Kidney (tissue), 14 donors: ENCODE measurements around the gene NOXO1. TPM values are rescaled to one million over a fixed set of nuclear protein-coding genes. Genes with fewer than 3 reads are reported as not detected.
A peak's percentile ranks its signal among the peaks of the same experiment; 100 is the strongest.

Experiments
- DNase-seq, 5 donors: peaks; one replicate each; pipeline ENCODE4 v3.0.0-alpha.2; 2013 to 2020
- FAIRE-seq: peaks from 2 replicates; lab custom pipeline; 2012; peaks lifted over from hg19 to GRCh38; lab: Jason Lieb, UNC
- H3K27ac ChIP-seq, 2 donors: one replicate each; pipeline ENCODE4 v1.7.0; 2013; ENCODE audit warnings: low read depth in 2 of 2, low read length in 2 of 2, inconsistent platforms in 1 of 2
- H3K27me3 ChIP-seq: one replicate; pipeline ENCODE4 v1.7.1; 2013; ENCODE audit warnings: low read length, inconsistent platforms; ENCODE audit not compliant: control insufficient read depth, insufficient read depth
- H3K36me3 ChIP-seq, 3 donors: one replicate each; pipeline versions ENCODE4 v1.7.0 to v1.7.1; 2013; ENCODE audit warnings: low read length in 3 of 3, control low read depth in 1 of 3, inconsistent platforms in 1 of 3; ENCODE audit not compliant: insufficient read depth in 3 of 3, control insufficient read depth in 2 of 3
- H3K4me1 ChIP-seq, 3 donors: one replicate each; pipeline versions ENCODE4 v1.7.0 to v1.7.1; 2013; ENCODE audit warnings: low read length in 3 of 3, inconsistent platforms in 1 of 3, low read depth in 1 of 3; ENCODE audit not compliant: control insufficient read depth in 2 of 3, insufficient read depth in 2 of 3
- H3K4me3 ChIP-seq, 3 donors: one replicate each; pipeline versions ENCODE4 v1.7.0 to v1.8.1; 2013; ENCODE audit warnings: low read length in 3 of 3, control low read depth in 1 of 3, inconsistent platforms in 1 of 3
- H3K9ac ChIP-seq, 3 donors: one replicate each; pipeline versions ENCODE4 v1.7.0 to v1.7.1; 2013; ENCODE audit warnings: low read length in 3 of 3, control low read depth in 1 of 3, inconsistent platforms in 1 of 3
- H3K9me3 ChIP-seq, 3 donors: one replicate each; pipeline versions ENCODE4 v1.7.0 to v1.7.1; 2013; ENCODE audit warnings: low read length in 3 of 3, control low read depth in 1 of 3, inconsistent platforms in 1 of 3; ENCODE audit not compliant: control insufficient read depth in 2 of 3, insufficient read depth in 1 of 3
- CTCF ChIP-seq: IDR thresholded peaks from 3 replicates; pipeline ENCODE4 v1.5.1; 2012; ENCODE audit warnings: mild to moderate bottlenecking, moderate library complexity, borderline replicate concordance; ENCODE audit not compliant: insufficient read depth; ENCODE audit errors: extremely low read depth
- intact Hi-C: fragments of 100-400 bp; cut with DNase I; formaldehyde crosslinking; loops from one replicate; pipeline ENCODE4 v1.11.1; 2022
- polyA plus RNA-seq: library from polyadenylated mRNA; stranded (reverse); fragments of 350-450 nt; fragmentation: Illumina TruSeq; extraction: RNeasy Lipid Tissue Mini Kit (QIAGEN cat#74804); gene quantifications from one replicate; pipeline ENCODE4 v1.2.3, GENCODE V29; 2014; ENCODE audit warnings: low read depth, low replicate concordance; ENCODE audit not compliant: insufficient read depth
- total RNA-seq: library from RNA; stranded (reverse); fragmentation: NEBNext Ultra II Directional; extraction: Animal tissue kit (Norgen Biotek cat#: 25700); gene quantifications from one replicate; pipeline ENCODE4 v1.2.1, GENCODE V29; 2021
- donor health status: control.
- donor health status: control.
- donor health status: control.
- donor health status: control.
- donor health status: control.
- donor health status: DM: yes; HTN: yes; CAD: no.
- donor health status: Normal renal cell carcinoma (clear cell type).

NOXO1 gene
- total and polyA plus RNA-seq, 2 donors from 2014 or later, result 0.57 to 0.58 TPM

GRCh38 chr16:1971796-1972489, 9.3 kb downstream of the NOXO1 start, which contains the start of gene TBL3:
Gene TBL3 (plus strand): TSS chr16:1972053. CDS start chr16:1972165, 112 bp downstream.
- peak within 1 kb of the TSS; percentile 73 to 94 (median 78) for H3K9ac ChIP-seq
- peak within 1 kb of the TSS; percentile 87 to 90 (median 90) for H3K4me3 ChIP-seq
- no peaks in the 10 kb centered on the region for H3K27me3 ChIP-seq
- peak within 1 kb of the TSS; percentile 88 to 95 for H3K27ac ChIP-seq
- peak; percentile 26 for TF ChIP-seq CTCF
- intact Hi-C loops, result no loop called here
- no peaks in the 10 kb centered on the region for H3K9me3 ChIP-seq
- DNase-seq, result peak; percentile 96 to 98 (median 97)
- H3K4me1 ChIP-seq, result peaks cover 0 to 11% (median 4%) of the 10 kb centered on the region in 3 donors
- peaks cover 0 to 20% (median 12%) of the 10 kb centered on the region in 3 donors for H3K36me3 ChIP-seq
- no peak for FAIRE-seq

GRCh38 chr16:1968146-1968953, 12.9 kb downstream of the NOXO1 start:
- no peak overlapping the region for H3K27ac ChIP-seq
- FAIRE-seq, result no peak
- intact Hi-C loops, result no loop called here

GRCh38 chr16:1966460-1966859, 14.8 kb downstream of the NOXO1 start, which contains the start of gene RNF151:
Gene RNF151 (plus strand): TSS chr16:1966856. CDS start chr16:1966882, 26 bp downstream.
- FAIRE-seq (no peak), DNase-seq (no peak)
- no peak for TF ChIP-seq CTCF
- no peaks in the 10 kb centered on the region for H3K27me3 ChIP-seq
- peaks cover 0 to 2% (median 0%) of the 10 kb centered on the region in 3 donors for H3K36me3 ChIP-seq
- intact Hi-C loops, result no loop called here
- H3K9me3 ChIP-seq, result no peaks in the 10 kb centered on the region
- H3K4me3 ChIP-seq, result peak within 1 kb of the TSS in 2 of 3 donors; percentile 76 to 86
- peak within 1 kb of the TSS in 1 of 3 donors; percentile 93 for H3K9ac ChIP-seq
- peaks cover 0 to 15% (median 12%) of the 10 kb centered on the region in 3 donors for H3K4me1 ChIP-seq
- no peak within 1 kb of the TSS for H3K27ac ChIP-seq

More at GRCh38 chr16:1968146-1968953, 12.9 kb downstream of the NOXO1 start:
- Histone ChIP-seq H3K36me3 (no peaks in the 10 kb centered on the region), H3K9me3 (no peaks in the 10 kb centered on the region), H3K9ac (no peak overlapping the region), H3K27me3 (no peaks in the 10 kb centered on the region), H3K4me3 (no peak overlapping the region), H3K4me1 (peaks cover 0 to 22% (median 16%) of the 10 kb centered on the region in 3 donors)
- no peak for DNase-seq
- no peak for TF ChIP-seq CTCF
